SK-N-SH (cell line): ENCODE measurements around the gene CLDN5.

ENCODE experiments used
- CHD2 ChIP-seq: fragments of 150-350 bp; IDR thresholded peaks from 2 replicates; pipeline ENCODE4 v1.6.1; 2018; ENCODE audit warnings: low read length; ENCODE audit not compliant: partially characterized antibody
- CTCF ChIP-seq: fragments of 200-600 bp; sonication (generic); IDR thresholded peaks from 2 replicates; pipeline ENCODE4 v1.6.1; 2017; ENCODE audit warnings: antibody characterized with exemption, mild to moderate bottlenecking, moderate library complexity
- ELF1 ChIP-seq: IDR thresholded peaks from 2 replicates; pipeline ENCODE4 v1.4.0; 2012
- EP300 ChIP-seq, 2 experiments: IDR thresholded peaks; 2 replicates each; pipeline versions ENCODE4 v1.4.0 to v1.6.1; 2012; ENCODE audit warnings: borderline replicate concordance in 1 of 2, low read depth in 1 of 2, low read length in 1 of 2
- FOXM1 ChIP-seq: IDR thresholded peaks from 2 replicates; pipeline ENCODE4 v1.4.0; 2012; ENCODE audit warnings: low read depth, mild to moderate bottlenecking
- POLR2AphosphoS5 ChIP-seq: IDR thresholded peaks from 2 replicates; pipeline ENCODE4 v1.6.1; 2012; ENCODE audit warnings: low read depth, low read length
- RAD21 ChIP-seq: IDR thresholded peaks from 2 replicates; pipeline ENCODE4 v1.6.1; 2012; ENCODE audit warnings: mild to moderate bottlenecking, low read length
- TCF12 ChIP-seq: IDR thresholded peaks from 2 replicates; pipeline ENCODE4 v1.4.0; 2012
- YY1 ChIP-seq: IDR thresholded peaks from 2 replicates; pipeline ENCODE4 v1.4.0; 2012; ENCODE audit warnings: low read depth, mild to moderate bottlenecking
- ZBTB33 ChIP-seq: IDR thresholded peaks from 2 replicates; pipeline ENCODE4 v1.4.0; 2012; ENCODE audit warnings: low read depth, borderline replicate concordance

- no peak for TF ChIP-seq RAD21
- TF ChIP-seq CTCF, result no peak
- no peak for TF ChIP-seq EP300 (IDR thresholded peaks at IDR 0.05; ENCODE audit: borderline replicate concordance in 1 of 2, low read depth in 1 of 2, low read length in 1 of 2)
- TF ChIP-seq TCF12, result no peak
- no peak for TF ChIP-seq ELF1
- TF ChIP-seq POLR2AphosphoS5, result no peak
- no peak for TF ChIP-seq YY1
- TF ChIP-seq ZBTB33, result no peak
- TF ChIP-seq CHD2, result no peak
- TF ChIP-seq FOXM1, result no peak
These were observed 13.8 kb upstream of the CLDN5 start for GRCh38 chr22:19537941-19538488.
